GM04503 (cell line): ENCODE measurements around the gene DCK.
"Not testable (repeated sequence)": the region's sequence is repeated elsewhere in the genome, so short reads cannot be mapped to it uniquely, and the experiment has no call there.

ENCODE experiments used
- DNase-seq: peaks from one replicate; pipeline ENCODE4 v3.0.0-alpha.2; 2012; ENCODE audit warnings: low read depth

The DCK gene

DNA sequence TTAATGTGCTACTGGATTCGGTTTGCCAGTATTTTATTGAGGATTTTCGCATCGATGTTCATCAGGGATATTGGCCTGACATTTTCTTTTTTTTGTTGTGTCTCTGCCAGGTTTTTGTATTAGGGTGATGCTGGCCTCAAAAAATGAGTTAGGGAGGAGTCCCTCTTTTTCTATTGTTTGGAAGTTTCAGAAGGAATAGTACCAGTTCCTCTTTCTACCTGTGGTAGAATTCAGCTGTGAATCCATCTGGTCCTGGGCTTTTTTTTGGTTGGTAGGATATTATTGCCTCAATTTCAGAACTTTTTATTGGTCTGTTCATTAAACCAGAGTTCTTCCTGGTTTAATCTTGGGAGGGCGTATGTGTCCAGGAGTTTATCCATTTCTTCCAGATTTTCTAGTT lies 7.9 kb downstream of the DCK start:
- DNase-seq, result not testable (repeated sequence)

DNA sequence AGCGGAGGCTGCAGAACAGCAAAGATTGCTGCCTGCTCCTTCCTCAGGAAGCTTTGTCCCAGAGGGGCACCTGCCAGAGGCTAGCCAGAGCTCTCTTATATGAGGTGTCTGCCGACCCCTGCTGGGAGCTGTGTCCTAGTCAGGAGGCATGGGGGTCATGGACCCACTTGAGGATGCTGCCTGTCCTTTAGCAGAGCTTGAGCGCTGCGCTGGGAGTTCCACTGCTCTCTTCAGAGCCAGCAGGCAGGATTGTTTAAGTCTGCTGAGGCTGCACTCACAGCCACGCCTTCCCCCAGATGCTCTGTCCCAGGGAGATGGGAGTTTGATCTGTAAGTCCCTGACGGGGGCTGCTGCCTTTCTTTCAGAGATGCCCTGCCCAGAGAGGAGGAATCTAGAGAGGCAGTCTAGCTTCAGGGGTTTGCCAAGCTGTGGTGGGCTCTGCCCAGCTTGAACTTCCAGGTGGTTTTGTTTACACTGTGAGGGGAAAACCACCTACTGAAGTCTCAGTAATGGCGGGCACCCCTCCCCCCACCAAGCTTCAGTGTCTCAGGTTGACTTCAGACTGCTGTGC lies 10.9 kb downstream of the DCK start:
- DNase-seq, result no peak

GRCh38 chr4:71005025-71005424 lies 11.6 kb downstream of the DCK start:
- not testable (repeated sequence) for DNase-seq

- DNase-seq, result no peak
Observed at GRCh38 chr4:71006203-71006907, 12.9 kb downstream of the DCK start.

DNA sequence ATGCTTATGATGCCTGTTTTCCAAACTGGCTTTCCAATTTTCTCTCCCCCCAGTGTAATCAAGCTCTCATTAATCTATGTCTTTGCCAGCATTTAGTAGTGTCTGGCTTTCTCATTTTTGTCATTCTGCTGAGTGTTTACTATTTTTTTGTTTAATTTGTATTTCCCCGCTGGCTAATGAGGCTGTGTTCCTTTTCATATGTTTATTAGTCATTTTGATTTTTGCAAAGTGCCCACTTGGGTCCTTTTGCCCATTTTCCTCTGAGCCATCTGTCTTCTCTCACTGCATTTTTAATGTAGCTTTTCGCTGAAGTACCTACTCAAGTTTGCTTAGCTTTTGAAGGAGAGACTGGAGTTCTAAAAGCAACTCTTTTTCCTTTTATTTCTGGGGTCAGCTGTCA lies 14.7 kb downstream of the DCK start:
- DNase-seq, result no peak

GRCh38 chr4:71009086-71009485 lies 15.6 kb downstream of the DCK start:
- peak; percentile 29 for DNase-seq

DNA sequence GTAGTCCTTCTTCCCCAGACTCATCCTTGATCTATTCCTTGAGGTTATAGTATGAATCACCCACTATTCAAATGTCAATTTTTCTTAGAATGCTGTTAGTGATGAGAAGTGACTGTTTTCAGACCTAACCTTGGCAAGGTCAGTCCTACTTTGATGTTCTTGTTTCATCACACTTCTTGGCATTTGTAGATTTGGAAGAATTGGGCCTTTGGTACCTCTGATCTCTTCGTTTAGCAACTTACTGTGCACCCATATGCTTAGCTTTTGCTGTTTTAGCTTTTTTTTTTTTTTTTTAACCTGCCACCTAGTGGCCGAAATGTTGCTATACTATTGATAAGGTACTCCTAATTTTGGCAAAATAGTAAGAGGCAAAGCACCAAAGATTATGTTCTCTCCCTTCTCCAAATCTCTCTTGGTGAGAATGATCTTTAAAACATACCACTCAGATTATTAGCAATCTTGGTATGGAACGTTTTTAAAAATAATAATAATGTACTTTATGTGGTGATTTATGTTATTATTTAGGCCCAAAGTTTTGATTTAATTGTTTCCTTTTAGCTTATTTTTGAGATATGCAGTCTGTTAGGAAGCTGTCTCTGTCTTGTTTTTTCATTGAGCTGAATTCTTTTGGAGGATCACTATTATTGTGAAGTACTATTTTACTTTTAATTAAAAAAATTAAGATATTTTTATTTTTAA lies 16.6 kb downstream of the DCK start:
- peak; percentile 27 for DNase-seq

DNA sequence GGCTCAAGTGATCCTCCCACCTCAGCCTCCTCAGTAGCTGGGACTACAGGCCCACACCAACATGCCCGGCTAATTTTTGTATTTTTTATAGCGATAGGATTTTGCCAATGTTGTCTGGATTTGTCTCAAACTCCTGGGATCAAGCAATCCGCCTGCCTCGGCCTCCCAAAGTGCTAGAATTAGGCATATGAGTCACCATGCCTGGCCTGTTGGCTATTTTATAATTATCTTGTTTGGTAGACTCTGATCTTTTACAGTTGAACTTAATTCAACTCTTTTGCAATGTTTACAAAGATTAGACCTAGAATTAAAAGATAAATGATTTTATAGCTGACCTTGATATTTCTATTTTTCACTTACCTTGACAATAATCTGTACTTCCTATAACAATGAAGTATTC lies 18.0 kb downstream of the DCK start:
- no peak for DNase-seq

- not testable (repeated sequence) for DNase-seq
Observed at GRCh38 chr4:71017391-71017790, 23.9 kb downstream of the DCK start.

- no peak for DNase-seq
Observed at GRCh38 chr4:71020611-71021010, 27.2 kb downstream of the DCK start.

GRCh38 chr4:71025654-71026053 lies 32.2 kb downstream of the DCK start:
- no peak for DNase-seq

- DNase-seq, result peak; percentile 49
Observed at GRCh38 chr4:71026086-71026485, 32.6 kb downstream of the DCK start.

DNA sequence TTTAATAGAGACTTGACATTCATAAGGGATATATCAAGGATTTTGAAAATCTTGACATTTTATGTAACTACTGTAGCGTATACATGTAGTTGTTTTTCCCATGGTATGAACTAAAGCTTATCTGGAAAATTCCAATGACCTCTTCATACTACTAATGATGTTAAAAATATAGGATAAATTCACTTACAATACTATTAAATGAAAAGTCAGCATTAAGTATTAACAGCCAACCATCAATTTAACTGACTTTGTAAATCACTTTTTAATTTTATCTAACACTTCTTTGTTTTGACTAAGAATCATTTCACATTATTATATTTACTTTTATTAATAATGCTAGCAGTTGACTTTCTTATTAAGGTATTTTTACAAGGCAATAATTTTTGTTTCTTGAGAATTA lies 34.2 kb downstream of the DCK start:
- no peak for DNase-seq

DNA sequence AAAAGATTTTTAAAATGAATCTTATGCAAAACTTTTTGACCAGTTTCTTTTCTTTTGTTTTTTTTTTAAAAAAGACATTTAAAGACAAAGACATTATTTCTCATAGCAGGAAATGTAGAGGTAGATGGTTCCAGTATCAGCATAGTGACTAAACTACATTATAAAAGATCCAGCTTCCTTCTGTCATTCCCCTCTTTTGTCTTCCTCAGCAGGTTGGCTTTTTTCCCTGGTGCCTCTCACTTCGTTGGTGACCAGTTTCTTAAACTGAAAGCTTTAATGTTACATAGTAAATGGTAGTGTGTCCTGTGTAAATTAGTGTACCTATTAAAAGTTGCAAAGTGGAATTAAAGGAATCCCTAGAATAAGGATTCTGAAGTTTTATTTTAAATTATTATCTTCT lies 36.1 kb downstream of the DCK start:
- no peak for DNase-seq

GRCh38 chr4:71032106-71032505 lies 38.7 kb downstream of the DCK start:
- peak; percentile 48 for DNase-seq

DNA sequence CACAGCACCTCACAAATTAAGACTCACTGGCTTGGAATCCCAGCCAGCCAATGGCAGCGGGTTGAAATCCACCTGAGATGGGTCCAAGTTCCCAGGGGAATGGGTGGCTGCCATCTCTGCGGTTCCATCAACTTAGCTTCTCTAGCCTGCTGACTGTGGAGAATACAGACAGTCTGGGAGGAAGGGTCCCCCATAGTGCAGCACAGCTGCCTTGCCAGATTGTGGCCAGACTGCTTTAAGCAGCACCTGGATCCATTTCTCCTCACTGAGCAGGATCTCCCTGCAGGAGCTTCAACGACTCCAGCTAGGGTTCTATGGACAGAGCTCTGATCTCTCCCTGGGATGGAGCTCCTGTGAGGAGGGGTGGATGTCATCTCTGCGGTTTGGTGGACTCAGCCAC lies 51.8 kb downstream of the DCK start:
- no peak for DNase-seq

- DNase-seq, result no peak
Observed at GRCh38 chr4:71049395-71049794, 55.9 kb downstream of the DCK start.

DNA sequence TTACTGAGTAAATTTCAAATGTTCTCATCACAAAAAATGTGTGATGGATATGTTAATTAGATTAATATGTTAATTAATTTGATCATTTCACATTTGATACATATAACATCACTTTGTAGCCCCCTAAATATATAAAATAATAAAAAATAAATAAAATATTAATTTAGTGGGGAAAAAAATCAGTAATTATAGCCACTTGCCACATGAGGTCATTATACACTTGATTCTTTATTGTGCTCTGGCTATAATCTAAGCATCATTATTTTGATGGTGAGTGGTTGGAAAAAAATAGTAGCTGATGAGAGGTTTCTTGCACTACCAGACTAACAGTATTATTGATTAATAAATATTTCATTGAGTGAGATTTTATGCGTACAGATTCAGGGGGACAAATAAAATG lies 57.4 kb downstream of the DCK start:
- DNase-seq, result no peak

DNA sequence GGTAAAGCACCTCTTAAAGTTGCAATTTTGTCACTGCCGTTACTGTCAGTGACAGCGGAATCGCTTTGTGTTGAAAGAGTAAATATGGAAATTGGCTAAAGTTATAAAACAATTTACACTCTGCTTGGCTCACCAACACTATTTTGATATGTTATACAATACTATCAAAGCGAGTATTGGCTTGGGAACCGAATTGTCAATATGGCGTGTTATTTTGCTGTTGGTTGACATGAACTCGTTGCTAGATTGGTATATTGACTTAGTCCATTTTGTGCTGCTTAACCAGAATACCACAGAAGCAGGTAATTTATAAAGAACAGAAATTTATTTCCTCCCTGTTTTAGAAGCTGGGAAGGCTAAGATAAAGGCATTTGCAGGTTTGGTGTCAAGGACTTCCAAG lies 58.6 kb downstream of the DCK start:
- DNase-seq, result no peak

GRCh38 chr4:71052716-71053115 lies 59.3 kb downstream of the DCK start:
- no peak for DNase-seq

DNA sequence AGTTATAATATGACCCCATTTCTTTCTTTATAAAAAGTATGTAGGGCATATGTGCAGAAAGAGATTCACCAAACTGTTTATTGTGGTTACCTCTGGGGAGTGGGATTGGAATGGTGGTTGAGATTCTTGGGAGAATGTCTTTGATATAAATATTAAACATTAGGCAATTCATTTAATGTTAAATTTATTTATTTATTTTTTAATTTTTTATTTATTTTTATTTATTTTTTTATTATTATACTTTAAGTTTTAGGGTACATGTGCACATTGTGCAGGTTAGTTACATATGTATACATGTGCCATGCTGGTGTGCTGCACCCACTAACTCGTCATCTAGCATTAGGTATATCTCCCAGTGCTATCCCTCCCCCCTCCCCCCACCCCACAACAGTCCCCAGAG lies 60.2 kb downstream of the DCK start:
- DNase-seq, result not testable (repeated sequence)

DNA sequence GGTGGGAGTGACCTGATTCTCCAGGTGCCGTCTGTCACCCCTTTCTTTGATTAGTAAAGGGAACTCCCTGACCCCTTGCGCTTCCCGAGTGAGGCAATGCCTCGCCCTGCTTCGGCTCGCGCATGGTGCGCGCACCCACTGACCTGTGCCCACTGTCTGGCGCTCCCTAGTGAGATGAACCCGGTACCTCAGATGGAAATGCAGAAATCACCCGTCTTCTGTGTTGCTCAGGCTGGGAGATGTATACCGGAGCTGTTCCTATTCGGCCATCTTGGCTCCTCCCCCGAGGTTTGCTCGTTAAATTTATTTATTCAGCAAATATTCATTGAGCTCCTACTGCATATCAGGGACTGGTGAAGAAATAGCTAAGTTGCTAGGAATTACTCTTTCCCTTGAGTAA lies 66.1 kb downstream of the DCK start:
- not testable (repeated sequence) for DNase-seq

DNA sequence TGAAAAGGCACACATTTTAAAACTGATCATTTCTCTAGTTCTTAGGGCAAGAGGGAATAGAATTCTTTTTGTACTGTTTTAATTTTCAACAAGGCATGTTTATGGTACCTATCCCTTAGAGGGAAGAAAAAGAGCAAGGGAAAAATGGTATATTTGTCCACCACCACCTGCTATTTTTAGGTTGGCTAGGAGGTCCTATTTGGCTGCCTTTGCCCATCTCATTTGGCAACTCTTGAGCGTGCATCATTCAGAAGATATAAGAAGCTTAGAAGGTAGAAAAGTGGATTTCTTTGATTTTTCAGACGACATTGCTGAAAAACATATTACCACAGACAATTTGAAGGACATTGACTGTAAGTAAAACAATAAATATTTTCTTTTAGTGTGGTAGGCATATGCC lies 69.0 kb downstream of the DCK start:
- DNase-seq, result no peak

DNA sequence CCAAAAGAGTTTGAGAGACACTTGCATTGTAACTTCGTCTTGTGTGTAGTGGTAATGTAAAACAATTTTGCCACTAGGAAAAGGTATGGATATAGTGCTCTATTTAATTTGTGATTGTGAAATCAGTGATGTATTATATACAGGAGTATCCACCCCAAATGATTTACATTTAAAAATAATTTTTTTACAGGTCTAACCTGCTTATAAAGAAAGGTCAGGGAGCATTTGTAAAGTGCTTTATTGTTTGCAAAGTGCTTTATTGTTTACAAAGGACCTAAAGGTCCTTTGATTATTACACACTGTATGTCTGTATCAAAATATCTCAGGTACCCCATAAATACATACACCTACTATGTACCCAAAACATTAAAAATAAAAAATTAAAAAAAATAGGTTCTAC lies 70.3 kb downstream of the DCK start:
- DNase-seq, result no peak
